ENCODE measurements around the gene SRSF1.

GRCh38 chr17:57993471-57994365, 13.3 kb downstream of the SRSF1 start:
- TF ChIP-seq CTCF (IDR thresholded peaks at IDR 0.05) = no peak
- TF ChIP-seq POLR2A (IDR thresholded peaks at IDR 0.05) = no peak
